HG03432 (cell line): Measurements from ENCODE around the gene IQGAP2.
"Not testable (repeated sequence)": the region's sequence is repeated elsewhere in the genome, so short reads cannot be mapped to it uniquely, and the experiment has no call there.

Source experiments
- ATAC-seq: cut with Tn5 transposase; IDR thresholded peaks from one replicate; pipeline ENCODE4 v1.9.1; 2021; ENCODE audit warnings: mild to moderate bottlenecking, moderate library complexity; ENCODE audit not compliant: unreplicated experiment

IQGAP2 gene

DNA sequence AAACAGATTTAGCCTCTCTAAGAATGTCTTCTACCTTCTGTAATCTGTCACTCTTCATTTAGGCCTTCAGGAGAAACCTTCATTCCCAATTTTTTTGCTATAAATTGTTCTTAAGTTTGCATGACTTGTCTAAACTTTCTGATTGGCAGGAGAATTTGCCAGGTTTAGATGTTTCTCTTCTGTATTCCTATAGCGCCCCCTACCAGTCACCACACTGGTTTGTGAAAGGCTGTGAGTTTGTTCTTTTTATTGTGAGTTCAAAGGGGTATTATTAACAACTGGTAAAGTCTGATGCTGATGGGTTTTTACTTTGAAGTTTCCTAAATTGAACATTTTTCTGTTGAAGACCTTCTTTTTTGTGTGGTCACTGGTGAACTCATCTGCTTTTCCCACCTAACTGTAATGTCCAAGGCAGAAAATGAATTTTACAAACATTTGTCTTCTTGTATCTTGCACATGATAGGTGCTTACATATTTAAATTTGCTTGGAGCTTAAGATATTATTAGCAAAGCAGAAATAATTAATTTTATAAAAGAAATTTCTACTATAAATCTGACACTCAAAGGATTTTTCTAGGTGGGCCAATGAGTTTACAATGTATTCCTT, 238.5 kb downstream of the IQGAP2 start:
- ATAC-seq = no peak

DNA sequence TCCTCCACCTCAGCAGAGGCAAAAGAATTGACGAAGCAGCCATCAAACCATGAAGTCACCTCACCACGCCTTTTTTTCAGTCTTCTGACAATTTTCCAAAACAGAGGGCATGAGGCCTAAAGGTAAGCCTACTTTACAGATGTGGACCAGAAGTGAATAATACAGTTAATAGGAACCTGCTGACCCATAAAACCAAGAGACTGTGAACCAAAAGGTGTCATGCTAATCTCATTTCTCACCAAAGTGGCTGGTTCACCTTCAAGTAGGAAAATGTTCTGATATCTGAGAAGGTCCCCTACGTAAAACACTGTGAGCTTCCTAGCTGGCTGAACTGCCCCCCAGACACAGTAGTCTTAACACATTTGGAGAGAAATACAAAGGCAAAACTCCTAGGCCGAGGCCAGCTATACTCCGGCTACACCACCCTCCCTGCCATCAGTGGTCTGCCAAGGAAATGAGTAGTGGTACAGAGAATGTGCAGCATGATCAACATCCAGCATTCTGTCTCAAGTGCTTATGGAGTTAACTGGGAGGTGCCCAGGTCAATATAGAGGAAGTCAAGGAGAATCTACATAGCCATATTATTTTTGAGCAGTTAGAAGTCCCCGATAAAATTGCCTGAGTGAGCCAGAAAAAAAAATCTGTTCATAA, 239.4 kb downstream of the IQGAP2 start:
- no peak for ATAC-seq

DNA sequence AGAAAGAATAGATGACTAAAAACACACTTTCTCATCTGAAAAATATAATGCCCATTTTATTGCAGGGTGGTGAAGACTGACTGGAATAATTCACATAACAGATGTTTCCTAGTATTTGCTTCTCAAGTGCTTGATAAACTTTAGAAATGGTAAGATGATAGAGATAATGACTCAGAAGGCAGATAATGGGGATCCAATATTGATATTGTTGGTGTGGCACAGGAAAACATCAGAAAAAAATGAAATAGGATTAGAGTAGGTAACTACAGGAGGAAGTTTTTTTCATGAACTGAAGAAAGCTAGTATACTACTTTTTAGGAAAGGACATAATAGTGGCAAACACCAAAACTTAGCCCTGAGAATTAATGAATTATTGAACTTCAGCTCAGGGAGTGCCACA, 240.3 kb downstream of the IQGAP2 start:
- ATAC-seq = no peak

DNA sequence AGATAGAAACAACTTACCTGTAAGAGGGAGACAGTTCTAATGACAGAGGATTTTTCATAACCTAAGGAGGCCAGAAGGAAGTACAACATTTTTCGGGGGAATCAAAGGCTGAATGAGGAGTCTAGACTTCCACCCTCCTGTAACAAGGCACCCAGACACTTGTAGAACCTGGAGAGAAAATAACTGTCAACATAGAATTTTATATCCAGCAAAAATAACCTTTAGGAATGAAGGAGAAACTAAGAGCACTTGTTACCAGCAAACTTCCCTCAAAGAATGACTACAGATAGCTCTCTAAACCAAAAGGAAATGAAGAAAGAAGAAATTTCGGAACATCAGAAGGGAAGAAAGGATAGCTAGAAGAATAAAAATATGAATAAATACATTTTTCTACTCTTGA, 246.1 kb downstream of the IQGAP2 start:
- ATAC-seq = no peak

DNA sequence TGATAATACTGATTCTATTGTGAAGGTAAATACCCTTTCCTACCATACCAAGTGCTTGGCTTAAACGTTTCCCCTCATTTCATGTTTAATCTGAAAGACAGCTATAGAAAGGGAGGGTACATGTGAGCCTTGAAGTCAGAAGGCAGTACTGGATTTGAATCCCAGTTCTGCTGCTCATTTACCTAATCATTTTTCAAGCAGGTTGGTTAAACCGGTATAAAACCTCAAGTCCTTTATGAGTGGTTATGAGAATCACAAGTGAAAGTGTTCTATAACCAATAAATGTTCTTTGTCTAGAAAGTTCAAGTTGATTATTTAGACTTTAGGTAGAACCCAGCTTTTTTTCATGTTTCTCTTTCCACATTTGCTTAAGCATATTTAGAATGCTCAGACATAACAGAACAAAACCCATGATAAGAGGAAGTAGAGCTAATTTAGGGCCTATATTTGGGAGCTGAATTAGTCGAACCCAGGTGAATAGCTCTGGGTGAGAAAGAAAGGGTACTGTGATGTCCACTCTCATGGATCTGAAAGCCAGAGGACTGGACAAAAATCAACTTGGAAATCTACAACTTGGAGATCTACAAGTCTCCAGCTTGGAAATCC, 249.8 kb downstream of the IQGAP2 start:
- no peak for ATAC-seq

DNA sequence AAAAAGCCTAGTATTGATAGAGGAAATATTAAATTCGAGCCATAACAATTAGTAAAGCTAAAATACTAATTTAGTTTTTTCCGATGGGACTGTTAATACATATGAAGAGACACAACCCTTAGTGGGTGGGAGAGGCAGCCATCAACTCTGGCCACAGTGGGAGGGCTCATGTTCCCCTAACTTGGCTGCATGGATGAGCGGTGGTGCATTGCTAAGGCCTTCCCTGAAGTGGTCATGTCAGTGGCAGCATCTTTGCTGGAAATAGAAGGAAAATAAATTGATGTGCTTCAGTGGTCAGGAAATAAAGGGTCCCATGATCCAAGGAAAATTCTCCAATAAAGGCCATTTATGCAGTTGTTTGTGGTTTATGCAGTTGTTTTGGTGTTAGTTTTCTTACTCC, 254.0 kb downstream of the IQGAP2 start:
- ATAC-seq = no peak

DNA sequence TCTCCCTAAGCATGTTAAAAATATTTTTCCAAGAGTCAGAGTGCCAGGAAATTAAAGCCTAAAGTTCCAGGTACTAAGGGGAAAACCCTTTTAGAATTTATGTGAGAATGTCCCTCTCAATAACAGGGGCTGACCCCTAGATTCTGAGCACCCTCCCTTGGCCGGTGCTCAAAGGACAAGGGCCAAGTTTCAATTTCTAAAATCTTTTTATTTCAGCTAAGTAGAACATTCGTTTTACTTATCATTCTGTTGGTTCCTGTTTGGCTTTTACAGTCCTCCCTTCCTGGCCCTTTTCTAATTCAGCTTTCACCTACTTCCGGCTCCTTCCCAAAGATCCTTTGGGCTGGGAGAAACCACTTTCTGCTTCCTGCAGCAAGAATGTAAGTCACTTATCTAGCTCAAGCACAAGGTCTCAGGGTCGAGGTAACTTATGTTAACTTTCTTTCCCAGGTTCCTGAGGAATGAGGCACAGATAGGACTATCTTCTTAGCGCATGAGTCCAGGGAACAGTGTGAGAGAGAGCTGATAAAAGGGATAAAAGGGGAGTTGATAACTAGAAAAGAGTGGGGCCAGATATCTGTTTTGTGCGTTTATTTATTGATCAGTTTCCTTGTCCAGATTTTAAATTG, 254.7 kb downstream of the IQGAP2 start:
- no peak for ATAC-seq

DNA sequence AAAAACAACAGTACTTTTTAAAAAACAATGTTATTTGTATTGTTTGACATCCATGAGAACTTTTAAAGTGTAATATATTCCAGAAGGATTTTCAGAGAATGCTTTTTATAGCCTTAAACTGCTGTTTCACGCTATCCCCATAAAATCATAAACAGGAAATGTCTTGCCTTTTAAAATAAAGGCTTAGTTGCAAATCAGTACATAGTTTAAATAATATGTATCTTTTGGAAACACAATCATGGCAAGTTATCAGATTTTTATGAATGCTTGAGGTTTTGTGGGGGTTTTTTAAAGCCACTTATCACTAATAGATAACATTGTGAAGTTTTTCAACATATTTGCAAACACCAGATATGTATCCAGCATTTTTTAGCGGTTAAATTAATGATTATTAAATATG, 257.3 kb downstream of the IQGAP2 start:
- ATAC-seq = no peak

DNA sequence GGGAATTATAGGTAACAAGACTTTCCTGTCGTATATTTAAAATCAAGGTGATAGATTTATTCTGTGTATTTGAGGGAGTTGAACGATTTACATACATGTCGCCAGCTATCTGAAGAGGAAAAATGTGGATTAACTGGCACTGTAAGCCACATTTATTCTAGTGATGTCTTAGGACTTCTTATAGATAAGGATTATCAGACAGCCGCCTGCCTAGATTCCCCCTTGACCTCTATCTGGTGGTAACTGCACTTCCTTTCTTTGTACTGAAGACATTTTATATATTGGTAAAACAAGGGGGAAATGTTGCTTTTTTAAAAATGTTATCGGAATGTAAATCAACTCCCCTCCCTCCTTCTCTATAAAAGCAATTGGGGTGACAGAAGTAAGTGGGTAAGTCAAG, 259.4 kb downstream of the IQGAP2 start:
- no peak for ATAC-seq

DNA sequence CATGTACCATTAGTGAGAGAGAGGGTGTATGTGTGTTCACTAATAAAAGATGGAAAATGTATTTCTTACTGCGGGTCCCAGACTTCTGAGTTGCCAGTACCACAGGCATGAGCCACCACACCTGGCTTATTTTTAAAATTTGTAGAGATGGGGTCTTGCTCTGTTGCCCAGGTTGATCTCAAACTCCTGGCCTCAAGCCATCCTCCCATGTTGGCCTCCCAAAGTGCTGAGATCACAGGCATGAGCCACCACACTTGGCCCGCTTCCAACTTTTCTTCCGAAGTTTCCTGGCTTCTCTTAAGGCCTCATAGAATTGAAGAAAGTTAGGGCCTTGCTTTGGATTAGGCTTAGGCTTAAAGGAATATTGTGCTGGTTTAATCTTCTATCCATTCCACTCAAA, 260.5 kb downstream of the IQGAP2 start:
- ATAC-seq = no peak

DNA sequence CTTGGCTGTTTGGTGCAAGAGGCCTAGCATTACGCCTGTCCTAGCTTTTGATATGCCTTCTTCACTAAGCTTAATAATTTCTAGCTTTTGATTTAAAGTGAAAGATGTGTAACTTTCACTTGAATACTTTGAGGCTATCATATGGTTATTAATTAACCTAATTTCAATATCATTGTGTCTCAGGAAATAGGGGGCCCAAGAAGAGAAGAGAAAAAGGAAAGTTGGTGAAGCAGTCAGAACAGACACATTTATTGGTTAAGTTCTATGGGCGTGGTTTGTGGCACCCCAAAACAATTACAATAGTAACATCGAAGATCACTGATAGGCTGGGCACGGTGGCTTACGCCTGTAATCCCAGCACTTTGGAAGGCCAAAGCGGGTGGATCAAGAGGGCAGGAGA, 261.0 kb downstream of the IQGAP2 start:
- no peak for ATAC-seq

DNA sequence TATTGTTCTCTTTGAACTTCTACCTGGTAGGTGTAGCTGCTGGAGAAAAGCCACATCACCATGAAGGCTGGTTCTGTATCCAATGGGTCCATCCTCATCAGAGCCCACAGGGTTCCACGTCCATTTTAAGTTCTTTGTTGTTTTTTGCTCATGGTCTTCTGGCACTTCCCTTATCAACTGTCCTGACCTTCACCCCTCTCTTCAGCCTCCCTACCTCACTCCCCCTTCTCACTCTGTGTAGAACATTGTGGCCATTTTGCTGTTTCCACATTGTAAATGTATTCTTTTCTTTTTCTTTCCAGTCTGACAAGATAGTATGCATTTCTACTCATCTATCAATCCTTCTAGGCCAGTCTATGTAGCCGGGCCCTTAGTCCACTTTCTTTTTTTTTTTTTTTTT, 264.4 kb downstream of the IQGAP2 start:
- ATAC-seq = no peak

DNA sequence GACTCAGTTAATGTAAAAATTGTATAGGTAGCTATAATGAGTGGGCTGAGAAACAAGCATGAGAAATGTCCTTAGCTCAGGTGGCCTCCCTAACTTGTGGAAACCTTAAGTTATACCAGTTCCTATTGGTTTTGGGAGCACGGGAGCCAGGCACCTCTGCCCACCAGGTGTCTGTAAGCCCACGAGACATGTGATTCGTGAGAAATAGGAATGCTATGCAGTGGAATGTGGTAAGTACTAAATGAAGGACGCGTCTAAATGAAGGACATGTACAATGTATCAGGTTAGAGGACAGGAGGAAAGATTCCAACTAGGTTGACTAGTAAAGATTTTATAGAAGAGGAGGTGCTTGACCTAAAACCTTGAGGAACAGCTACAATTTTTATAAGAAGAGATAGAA, 266.2 kb downstream of the IQGAP2 start:
- no peak for ATAC-seq

DNA sequence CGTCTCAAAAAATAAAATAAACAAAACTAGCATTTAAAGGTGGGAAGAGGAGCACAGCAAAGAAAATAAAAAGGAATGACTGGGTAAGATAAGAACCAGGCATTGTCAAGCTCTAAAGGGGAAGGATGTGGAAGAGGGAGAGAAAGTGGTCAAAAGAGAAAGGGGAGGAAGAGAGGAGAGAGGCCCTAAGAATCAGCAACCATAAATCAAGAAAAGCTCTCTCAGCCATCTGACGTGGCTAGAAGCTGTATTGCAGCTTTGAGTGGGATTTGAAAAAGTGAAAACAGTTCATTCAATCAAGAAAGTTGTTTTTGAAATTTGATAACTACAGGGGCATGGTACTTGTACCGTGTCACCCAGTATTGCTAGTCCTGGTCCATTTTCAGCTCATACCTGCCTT, 267.4 kb downstream of the IQGAP2 start:
- ATAC-seq = no peak

DNA sequence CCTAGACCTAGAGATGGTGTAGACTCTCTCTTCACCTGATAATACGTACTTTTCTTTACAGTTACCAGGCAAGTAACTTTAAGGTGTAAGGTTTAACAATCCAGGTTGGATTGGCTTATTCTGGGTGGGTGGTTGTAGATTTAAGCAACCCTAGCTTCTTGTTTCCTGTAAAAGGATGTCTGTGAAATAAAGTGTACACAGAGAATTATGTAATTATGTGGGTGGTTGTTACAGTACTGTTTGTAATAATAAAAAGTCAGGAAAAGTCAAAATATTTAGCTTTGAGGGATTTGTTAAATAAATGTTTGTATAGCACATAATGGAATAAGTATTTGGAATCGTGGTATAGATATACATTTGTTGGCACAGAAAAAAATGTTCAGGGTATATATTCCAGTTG, 269.2 kb downstream of the IQGAP2 start:
- no peak for ATAC-seq

DNA sequence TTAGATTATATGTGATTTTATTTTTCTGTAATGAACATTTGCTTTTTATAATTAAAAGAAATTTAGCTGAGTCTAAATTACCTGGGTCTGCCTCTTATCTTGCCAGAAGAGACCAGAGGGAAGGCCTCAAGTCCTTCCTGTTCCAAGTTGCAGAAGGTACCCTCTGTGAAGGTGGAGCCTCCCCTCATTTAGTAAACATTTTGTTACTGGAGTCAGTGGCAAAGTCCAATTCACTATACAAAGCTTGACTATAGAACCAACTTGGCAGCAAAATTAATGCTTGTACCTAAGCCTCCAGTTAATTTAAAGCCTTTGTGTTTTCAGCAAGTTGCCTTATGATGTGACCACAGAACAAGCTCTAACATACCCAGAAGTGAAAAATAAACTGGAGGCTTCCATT, 270.0 kb downstream of the IQGAP2 start:
- ATAC-seq = no peak

DNA sequence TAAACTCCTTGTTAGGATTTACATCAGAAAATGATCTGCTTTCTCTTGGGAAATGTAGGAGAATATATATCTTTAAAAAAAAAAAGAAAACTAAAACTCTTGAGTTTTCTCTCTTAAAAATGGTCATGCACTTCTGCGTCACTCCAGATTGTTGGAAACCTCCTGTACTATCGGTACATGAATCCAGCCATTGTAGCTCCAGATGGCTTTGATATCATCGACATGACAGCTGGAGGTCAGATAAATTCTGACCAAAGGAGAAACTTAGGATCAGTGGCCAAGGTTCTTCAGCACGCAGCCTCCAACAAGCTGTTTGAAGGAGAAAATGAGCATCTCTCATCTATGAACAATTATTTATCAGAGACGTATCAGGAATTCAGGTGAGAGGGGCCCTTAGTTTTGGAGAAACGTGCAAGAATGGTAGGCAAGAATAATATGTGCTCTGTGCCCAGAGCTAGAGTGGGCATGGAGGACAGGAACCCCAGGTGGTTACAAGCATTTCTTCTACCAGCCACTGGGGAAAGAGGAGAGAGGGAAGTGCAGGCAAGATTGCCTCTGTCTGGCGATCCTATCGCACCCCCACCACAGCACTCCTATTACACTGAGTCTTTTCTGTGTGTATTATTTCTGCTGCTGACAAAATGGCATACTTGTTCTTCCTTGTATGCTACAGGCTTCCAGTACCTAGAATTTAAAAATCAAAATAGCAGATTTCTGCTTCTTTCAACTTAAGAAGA, 271.4 kb downstream of the IQGAP2 start:
- no peak for ATAC-seq

DNA sequence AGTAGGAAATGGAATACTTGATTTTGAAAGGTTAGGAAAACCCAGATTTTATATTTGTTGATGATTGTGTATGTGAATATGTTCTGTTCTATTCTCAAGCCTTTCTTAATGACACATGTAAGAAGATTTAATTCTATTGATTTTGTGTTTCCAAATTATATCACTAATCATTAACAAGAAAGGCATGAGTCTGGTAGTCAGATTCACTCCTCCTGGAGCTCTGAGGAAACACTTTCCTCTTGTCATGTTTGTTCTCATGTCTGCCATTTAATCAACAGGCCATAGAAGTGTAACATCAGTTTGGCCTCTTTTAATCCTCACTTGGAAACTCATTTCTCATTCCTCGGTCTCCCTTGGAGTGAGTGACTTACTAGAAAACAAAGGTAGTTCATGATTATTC, 272.3 kb downstream of the IQGAP2 start:
- no peak for ATAC-seq

DNA sequence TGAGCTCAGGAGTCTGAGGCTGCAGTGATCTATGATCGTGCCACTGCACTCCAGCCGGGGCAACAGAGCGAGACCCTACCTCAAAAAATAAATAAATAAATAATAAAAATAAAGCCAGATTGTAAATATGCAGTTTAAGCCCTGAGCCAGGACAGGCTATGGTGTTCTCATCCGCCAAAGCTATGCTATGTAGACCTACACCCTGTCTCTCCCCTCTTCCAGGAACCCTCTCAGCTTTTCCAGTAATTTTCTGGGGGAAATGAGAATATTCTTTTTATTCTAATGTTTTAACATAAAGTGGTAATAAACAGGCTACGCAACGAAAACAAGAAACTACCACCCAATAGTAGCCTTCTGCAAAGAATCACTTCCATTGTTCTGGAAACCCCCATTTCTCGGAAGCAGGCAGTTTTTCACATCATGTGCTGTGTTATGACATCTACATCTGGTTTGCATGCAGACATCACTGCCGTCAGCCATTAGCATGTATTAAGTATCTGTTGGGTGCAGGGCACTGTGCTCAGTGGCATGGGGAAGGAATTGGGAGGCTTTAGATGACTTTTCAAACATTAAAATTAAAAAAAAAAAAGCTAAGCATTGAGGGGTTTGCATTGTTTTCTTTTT, 274.9 kb downstream of the IQGAP2 start:
- ATAC-seq = no peak

DNA sequence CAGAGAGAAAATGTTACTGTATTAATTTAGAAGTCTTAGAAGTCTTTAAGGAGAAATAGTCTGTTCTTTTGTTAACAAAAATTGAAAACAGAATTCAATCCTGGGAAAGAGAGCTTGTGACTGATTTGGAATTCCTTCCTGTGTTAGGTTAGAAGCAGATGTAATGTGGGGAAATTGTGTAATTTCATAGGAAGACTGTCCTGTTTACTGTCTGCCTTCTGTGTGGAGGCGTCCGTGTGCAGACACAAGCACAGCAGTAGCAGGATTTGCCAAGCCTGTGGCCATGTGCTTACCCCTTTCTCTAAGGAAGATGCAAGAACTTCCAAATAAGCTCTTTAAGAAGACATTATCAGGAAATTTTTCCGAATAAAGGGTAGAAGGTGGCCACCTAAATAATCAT, 276.1 kb downstream of the IQGAP2 start:
- no peak for ATAC-seq

DNA sequence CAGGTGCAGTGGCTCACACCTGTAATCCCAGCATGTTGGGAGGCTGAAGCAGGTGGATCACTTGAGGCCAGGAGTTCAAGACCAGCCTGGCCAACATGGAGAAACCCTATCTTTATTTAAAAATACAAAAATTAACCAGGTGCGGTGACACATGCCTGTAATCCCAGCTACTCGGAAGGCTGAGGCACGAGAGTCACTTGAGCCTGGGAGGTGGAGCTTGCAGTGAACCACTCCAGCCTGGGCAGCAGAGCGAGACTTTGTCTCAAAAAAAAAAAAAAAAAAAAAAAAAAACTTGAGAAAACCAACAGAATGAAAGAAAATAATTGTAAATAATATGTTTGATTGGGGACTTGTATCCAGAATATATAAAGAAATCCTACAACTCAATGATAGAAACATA, 277.7 kb downstream of the IQGAP2 start:
- ATAC-seq = not testable (repeated sequence)
